OCI-LY3 (cell line): ENCODE results near the gene CA11.

Source experiments
- H2AFZ ChIP-seq: fragments of 200-600, 300-600 bp; shearing (Covaris generic); 2 replicates; pipeline ENCODE4 v1.6.0; 2014; ENCODE audit warnings: antibody characterized with exemption, low read depth, low read length
- H3K27ac ChIP-seq: fragments of 200-600, 300-600 bp; sonication (generic); 2 replicates; pipeline ENCODE4 v1.5.1; 2014; ENCODE audit warnings: mild to moderate bottlenecking, low read length, moderate library complexity, mixed read lengths
- H3K27me3 ChIP-seq: fragments of 200-600, 300-600 bp; sonication (generic); 2 replicates; pipeline ENCODE4 v1.6.1; 2014; ENCODE audit warnings: low read depth, low read length, mixed read lengths
- H3K36me3 ChIP-seq: fragments of 200-600, 300-600 bp; sonication (generic); replicated peaks from 2 replicates; pipeline ENCODE3; 2014; ENCODE audit warnings: low read depth, low read length, mixed read lengths
- H3K4me1 ChIP-seq: fragments of 300-600, 200-600 bp; sonication (generic); 2 replicates; pipeline ENCODE4 v1.6.1; 2014; ENCODE audit warnings: low read length, mixed read lengths
- H3K4me2 ChIP-seq: fragments of 200-600, 300-600 bp; sonication (generic); 2 replicates; pipeline ENCODE4 v1.6.1; 2014; ENCODE audit warnings: low read length, mixed read lengths
- H3K4me3 ChIP-seq: fragments of 300-600, 200-600 bp; sonication (generic); 2 replicates; pipeline ENCODE4 v1.5.1; 2014; ENCODE audit warnings: antibody characterized with exemption, mild to moderate bottlenecking, low read length, moderate library complexity
- H3K79me2 ChIP-seq: fragments of 300-600, 200-600 bp; shearing (Covaris generic); 2 replicates; pipeline ENCODE4 v1.6.1; 2014; ENCODE audit warnings: mild to moderate bottlenecking, low read length, mixed read lengths
- H3K9ac ChIP-seq: fragments of 300-600, 200-600 bp; shearing (Covaris generic); 2 replicates; pipeline ENCODE4 v1.6.0; 2014; ENCODE audit warnings: mild to moderate bottlenecking, low read length, moderate library complexity
- H3K9me3 ChIP-seq: fragments of 200-600, 300-600 bp; shearing (Covaris generic); 2 replicates; pipeline ENCODE4 v1.6.1; 2014; ENCODE audit warnings: low read length, mixed read lengths; ENCODE audit not compliant: insufficient read depth
- H4K20me1 ChIP-seq: fragments of 200-600, 300-600 bp; sonication (generic); 2 replicates; pipeline ENCODE4 v1.6.1; 2016; ENCODE audit warnings: low read length, mixed read lengths; ENCODE audit not compliant: insufficient read depth
- EZH2phosphoT487 ChIP-seq: fragments of 200-600 bp; shearing (Covaris generic); IDR thresholded peaks from 2 replicates; pipeline ENCODE4 v1.6.1; 2018; ENCODE audit warnings: antibody characterized with exemption, mixed run types, low read depth
- TF ChIP-seq, protein P1 (sequence below): fragments of 200-600, 300-600 bp; sonication (generic); IDR thresholded peaks from 2 replicates; pipeline ENCODE4 v1.5.1; 2014; ENCODE audit warnings: antibody characterized with exemption, low read length, low read depth

The CA11 gene

DNA sequence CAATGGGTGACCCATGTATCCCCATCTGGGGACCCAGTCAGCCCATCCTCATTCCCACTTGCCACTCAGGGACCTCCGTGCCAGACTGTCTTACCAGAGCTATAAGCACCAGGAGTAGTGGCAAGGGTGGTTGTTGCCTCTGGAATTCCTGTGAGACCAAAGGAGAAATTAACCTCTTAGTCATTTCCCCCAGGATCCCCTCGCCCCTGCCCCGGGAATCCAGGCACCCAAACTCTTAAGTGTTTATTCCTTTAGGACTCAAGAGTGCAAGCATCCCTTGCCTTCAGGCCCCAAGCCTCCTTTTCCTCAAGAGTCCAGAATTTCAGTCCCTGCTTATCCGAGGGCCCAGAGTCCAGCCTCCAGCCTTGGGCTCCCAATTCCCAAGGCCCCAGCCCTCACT, 17.7 kb upstream of the CA11 start:
- Histone ChIP-seq H3K27ac (no peak overlapping the region), H3K36me3 (no peaks in the 10 kb centered on the region), H3K4me3 (no peak overlapping the region), H4K20me1 (no peaks in the 10 kb centered on the region), H3K27me3 (no peaks in the 10 kb centered on the region), H3K4me2 (no peak overlapping the region), H3K9ac (no peak overlapping the region), H2AFZ (no peak overlapping the region), H3K79me2 (no peaks in the 10 kb centered on the region), H3K9me3 (no peaks in the 10 kb centered on the region), H3K4me1 (peaks cover 9% of the 10 kb centered on the region)
- TF ChIP-seq, protein P1, sequence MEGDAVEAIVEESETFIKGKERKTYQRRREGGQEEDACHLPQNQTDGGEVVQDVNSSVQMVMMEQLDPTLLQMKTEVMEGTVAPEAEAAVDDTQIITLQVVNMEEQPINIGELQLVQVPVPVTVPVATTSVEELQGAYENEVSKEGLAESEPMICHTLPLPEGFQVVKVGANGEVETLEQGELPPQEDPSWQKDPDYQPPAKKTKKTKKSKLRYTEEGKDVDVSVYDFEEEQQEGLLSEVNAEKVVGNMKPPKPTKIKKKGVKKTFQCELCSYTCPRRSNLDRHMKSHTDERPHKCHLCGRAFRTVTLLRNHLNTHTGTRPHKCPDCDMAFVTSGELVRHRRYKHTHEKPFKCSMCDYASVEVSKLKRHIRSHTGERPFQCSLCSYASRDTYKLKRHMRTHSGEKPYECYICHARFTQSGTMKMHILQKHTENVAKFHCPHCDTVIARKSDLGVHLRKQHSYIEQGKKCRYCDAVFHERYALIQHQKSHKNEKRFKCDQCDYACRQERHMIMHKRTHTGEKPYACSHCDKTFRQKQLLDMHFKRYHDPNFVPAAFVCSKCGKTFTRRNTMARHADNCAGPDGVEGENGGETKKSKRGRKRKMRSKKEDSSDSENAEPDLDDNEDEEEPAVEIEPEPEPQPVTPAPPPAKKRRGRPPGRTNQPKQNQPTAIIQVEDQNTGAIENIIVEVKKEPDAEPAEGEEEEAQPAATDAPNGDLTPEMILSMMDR = no peak
- no peak for TF ChIP-seq EZH2phosphoT487

DNA sequence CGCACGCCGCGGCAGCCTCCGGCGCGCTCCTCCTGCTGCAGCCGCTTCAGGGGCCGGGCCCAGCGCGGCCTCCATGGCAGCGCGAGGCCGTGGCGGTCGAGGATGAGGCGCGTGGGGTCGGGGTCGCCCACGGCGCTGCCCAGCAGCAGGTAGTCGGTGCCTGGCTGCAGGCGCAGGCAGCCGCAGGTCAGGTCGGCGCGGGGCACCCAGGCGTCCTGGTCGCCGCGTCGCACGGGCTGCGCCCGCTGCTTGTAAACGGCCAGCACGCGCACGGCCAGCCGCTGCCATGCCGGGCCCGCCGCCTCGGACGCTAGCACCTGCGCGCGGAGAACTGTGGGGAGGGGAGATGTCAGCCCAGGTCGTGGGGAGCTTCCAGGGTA, 15.7 kb upstream of the CA11 start:
- Histone ChIP-seq H3K27me3 (no peaks in the 10 kb centered on the region), H3K4me1 (peaks cover 9% of the 10 kb centered on the region), H3K36me3 (no peaks in the 10 kb centered on the region), H3K27ac (no peak overlapping the region), H3K9me3 (no peaks in the 10 kb centered on the region), H3K4me3 (no peak overlapping the region), H3K4me2 (no peak overlapping the region), H3K79me2 (no peaks in the 10 kb centered on the region), H4K20me1 (no peaks in the 10 kb centered on the region), H2AFZ (peak overlapping the region; percentile 100), H3K9ac (no peak overlapping the region)
- TF ChIP-seq, protein P1 = no peak
- no peak for TF ChIP-seq EZH2phosphoT487

DNA sequence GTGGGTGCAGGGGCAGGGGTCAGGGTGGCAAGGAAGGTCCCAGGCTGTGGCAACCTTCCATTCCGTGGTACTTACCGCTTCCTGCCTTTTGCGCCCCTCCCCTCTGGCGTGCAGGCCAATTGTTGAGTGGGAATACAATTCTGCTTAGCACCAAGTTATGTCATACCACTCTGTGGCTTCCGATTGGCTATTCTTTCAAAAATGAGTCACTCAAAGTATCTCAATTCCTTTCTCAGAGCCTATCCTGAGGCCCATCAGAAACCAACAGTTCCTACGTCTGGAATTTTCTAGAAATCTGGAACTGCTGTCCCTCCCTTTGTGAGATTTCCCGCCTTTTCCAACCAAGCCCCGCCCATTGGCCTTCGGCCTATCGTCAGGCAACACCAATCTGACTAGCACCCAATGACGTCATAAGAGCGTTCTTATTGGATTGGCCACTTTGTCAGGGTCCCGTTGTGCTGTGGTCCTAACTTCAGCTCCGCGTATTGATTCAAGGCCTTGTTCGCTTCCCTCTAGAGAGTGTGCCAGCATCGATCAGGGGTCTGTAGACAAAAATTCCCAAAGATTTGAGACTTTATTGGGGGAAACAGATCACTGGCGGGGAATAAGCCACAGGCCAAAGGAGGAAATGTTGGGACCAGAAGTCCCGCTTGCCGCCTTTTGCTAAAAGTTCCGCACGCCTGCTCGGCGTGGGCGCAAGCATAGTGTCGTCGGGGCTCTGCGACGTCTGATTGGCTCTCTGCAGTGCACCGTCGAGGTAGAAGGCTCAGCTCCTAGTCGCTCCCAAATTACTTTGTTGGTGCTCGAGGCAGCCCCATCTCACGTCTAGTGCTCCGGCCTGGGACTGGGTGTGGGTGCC, 15.1 kb upstream of the CA11 start:
- H3K79me2 ChIP-seq = no peaks in the 10 kb centered on the region
- peak overlapping the region; percentile 100 for H2AFZ ChIP-seq
- peaks cover 9% of the 10 kb centered on the region for H3K4me1 ChIP-seq
- no peaks in the 10 kb centered on the region for H3K36me3 ChIP-seq
- peak overlapping the region; percentile 72 for H3K4me3 ChIP-seq
- no peak for TF ChIP-seq EZH2phosphoT487
- TF ChIP-seq, protein P1 = no peak
- no peaks in the 10 kb centered on the region for H3K27me3 ChIP-seq
- peak overlapping the region; percentile 66 for H3K27ac ChIP-seq
- H3K4me2 ChIP-seq = peak overlapping the region; percentile 75
- peak overlapping the region; percentile 63 for H3K9ac ChIP-seq
- no peaks in the 10 kb centered on the region for H3K9me3 ChIP-seq
- H4K20me1 ChIP-seq = no peaks in the 10 kb centered on the region

DNA sequence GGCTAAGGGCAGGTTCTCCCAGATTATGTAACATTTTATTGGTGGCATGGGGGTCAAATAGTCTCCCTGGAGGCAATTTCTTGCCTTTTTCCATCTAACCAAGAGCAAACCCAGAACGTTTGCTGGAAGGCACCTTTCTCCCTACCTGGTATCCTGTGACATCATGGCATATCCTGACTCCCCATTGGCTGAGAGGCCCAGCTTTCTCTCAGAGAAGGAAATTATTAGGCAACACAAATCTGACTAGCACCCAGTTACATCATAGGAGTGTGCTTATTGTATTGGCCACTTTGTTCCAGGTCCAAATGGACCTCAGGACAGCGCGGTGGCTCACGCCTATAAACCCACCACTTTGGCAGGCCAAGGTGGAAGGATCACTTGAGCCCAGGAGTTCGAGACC, 13.8 kb upstream of the CA11 start:
- H3K4me2 ChIP-seq = no peak overlapping the region
- no peak overlapping the region for H3K27ac ChIP-seq
- H3K27me3 ChIP-seq = no peaks in the 10 kb centered on the region
- H3K36me3 ChIP-seq = no peaks in the 10 kb centered on the region
- H3K4me1 ChIP-seq = peaks cover 9% of the 10 kb centered on the region
- TF ChIP-seq EZH2phosphoT487 = no peak
- TF ChIP-seq, protein P1 = no peak
- H2AFZ ChIP-seq = no peak overlapping the region
- no peak overlapping the region for H3K9ac ChIP-seq
- no peaks in the 10 kb centered on the region for H3K9me3 ChIP-seq
- no peaks in the 10 kb centered on the region for H3K79me2 ChIP-seq
- H4K20me1 ChIP-seq = no peaks in the 10 kb centered on the region
- H3K4me3 ChIP-seq = no peak overlapping the region
